EL (cell line): Measurements from ENCODE around the gene TMC8.

Source experiments
- DNase-seq: peaks from one replicate; pipeline ENCODE4 v3.0.0-alpha.2; 2016

The TMC8 gene

DNA sequence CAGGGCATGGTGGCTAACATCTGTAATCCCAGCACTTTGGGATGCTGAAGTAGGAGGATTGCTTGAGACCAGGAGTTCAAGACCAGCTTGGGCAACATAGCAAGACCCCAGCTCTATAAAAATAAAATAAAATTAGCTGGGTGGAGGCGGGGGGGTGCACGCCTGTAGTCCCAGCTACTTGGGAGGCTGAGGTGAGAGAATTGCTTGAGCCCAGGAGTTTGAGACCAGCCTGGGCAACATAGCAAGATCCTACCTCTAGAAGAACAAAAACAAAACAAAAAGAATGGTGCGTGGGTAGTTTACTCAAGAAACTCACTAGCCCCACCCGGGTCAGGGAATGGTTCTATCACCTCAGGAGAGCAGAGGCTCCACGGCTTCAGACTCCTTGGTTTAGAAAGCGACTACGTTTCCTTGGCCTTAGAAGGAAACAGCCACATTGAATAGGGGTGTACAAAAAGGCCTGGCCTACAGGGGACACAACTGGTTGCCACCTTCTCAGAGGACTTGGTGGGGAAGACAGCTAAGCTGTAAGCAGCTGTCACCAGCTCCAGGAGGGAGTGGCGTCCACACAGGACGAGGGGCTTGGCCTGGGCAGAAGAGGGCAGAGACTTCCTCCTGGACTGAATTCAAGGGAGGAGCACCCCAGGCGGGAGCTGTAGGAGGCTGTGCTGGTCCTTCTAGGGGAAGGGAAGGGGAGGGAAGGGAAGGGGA is 55.6 kb downstream of the TMC8 start:
- DNase-seq, result peak; percentile 69

DNA sequence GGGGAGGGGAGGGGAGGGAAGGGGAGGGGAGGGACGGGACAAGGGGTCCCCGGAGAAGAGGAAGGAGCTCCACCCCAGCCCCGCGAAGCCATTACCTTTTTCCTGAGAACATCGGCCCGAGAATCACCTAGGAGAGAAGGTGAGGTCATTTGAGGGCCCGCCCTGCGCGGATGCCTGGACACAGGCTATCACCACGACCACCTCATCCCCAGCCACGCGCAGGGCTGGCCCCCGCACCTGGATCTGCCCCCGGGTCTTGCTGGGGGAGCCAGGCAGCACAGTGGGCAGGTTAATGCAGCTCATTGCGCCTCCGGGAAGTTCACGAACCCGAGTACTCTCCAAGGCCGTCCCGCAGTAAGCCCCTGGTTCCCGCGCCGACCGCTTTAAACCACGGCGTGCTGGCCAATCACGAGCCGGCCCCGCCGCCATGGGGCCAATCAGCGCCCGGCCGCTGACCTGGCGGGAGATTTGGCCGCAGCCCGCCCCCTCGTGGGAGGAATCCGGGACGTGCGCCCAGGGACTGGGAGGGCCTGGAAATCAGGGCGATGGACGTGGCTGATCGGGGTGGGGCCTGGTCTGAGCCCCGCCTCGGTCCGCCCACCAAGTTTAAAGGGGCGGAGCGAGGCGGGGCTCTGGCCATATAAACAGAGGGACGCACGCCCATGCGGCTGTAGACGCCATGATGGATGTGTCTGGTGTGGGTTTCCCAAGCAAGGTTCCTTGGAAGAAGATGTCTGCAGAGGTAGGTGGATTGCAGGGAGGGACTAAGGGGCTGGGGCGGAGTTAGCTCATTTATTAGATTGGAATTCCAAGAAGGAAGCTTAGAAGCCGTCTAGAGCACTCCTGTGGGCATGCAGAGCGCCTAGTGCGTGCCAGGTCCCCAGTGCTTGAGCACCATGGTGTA is 56.4 kb downstream of the TMC8 start, which contains the start of the genes AFMID and TK1:
AFMID (plus strand) TSS at position 671 of the 904 bp plus-strand sequence; CDS start at position 680, 9 bp downstream.
TK1 (minus strand) TSS at position 361 of the 904 bp plus-strand sequence; CDS start at position 303, 58 bp downstream.
- peak; percentile 98 for DNase-seq
